GM18526 (cell line): ENCODE measurements around the gene ATP8A1.
A peak's percentile ranks its signal among the peaks of the same experiment; 100 is the strongest.

ENCODE experiments used
- POLR2A ChIP-seq: IDR thresholded peaks from 3 replicates; pipeline ENCODE4 v1.6.1; 2011; ENCODE audit not compliant: insufficient read length; ENCODE audit errors: extremely low read depth

Gene ATP8A1

DNA sequence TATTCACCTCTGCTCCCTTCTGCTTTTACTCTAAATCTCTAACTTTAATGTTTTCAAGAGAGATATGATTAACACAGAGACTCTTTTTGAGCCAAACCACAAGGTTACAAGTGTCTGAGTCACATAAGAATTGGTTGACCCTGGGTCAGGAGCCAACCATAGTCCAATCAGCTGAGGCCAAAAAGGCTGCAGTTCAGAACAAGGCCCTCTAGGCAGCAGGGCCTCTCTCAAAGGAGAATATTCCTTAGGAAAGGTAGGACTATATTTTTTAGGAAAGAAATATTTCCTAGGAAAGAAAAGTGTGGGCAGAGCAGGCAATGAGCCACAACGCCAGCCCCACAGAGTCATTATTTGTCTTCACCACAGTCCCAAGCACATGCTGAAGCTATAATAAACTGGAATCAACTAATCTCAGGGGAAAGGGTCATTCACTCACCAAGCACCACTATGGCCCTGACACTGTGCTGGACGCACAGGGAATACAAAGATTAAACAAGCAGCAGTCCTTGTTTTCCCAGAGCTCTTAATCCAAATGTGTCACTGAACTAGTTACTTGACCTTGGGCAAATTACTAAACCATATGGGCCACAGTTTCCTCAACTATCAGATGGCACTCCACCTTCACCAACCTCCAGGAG is 2.2 kb downstream of the ATP8A1 start:
- TF ChIP-seq POLR2A: no peak

GRCh38 chr4:42653626-42654560 is 3.0 kb downstream of the ATP8A1 start:
- no peak for TF ChIP-seq POLR2A

DNA sequence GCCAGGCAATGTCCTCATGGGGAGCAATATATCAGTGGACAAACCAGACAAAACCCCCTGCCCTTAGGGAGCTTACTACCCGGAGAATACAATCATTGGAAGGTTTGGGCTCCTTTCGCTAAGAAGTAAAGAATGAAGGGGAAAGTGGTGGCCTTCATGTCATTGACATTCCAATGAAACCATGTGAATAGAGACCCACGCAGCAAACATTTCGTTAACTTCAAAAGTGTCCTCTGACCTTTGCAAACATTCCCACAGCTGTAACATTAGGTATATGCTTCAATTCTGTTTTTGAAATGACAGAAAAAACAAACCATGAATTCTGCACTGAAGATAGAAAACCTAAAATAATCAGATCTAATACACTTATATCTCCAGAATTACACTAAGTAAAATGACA is 7.0 kb downstream of the ATP8A1 start:
- TF ChIP-seq POLR2A: no peak

- TF ChIP-seq POLR2A: no peak
Measured at GRCh38 chr4:42646999-42647541, 9.8 kb downstream of the ATP8A1 start.

DNA sequence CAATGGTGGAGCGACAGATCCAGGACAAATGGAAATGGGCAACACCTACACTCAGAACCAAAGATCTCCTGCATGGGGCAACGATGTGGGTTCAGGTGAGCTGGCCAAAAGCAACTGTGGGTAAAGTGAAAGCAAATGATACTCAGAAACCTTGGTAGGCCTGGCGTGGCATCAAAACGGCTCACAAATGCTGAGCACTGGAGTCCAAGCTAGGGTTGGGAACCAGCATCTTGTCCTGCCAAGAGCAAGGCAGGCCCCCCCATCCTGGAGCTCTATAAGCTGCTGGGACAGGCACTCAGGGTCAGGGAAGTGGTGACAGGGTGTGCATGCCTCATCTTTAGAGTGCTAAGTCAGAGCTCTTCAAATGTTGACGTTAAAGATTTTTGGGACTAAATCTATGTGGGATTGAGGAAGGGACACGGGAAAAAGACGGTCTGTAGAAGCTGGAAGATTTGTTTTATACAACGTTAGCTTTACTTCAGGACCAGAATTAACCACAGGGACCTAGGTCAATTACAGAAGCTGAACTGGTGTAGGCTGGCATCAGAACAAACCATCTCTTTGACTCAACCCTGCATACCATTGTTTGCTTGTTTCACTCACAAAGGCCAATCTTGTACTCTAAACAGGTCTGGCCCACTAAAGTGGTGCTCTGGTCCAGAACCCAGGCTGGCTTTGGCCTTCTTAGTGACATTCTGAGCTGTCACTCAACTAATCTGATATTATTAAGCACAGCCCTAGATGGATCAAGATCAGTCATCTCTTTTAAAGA is 10.7 kb downstream of the ATP8A1 start:
- TF ChIP-seq POLR2A: no peak

DNA sequence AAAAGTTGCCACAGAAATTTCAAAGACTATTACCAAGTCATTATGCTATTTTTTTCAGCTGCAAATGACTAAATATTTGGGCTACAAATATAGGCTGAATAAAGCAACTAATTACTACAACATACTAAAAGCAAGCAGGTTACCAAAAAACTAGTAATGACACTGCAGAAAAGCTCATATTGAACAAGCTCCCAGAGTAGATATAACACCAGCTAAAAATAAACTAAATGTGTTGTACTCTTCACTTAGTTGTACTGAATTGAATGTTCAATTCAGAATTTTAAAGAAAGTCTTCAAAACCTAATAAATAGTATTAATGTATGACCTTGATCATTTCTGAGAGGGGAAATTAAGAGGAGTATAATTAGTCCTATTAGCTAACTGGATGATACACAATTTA is 12.0 kb downstream of the ATP8A1 start:
- no peak for TF ChIP-seq POLR2A

GRCh38 chr4:42643685-42644084 is 13.2 kb downstream of the ATP8A1 start:
- no peak for TF ChIP-seq POLR2A

GRCh38 chr4:42642845-42643615 is 13.9 kb downstream of the ATP8A1 start:
- TF ChIP-seq POLR2A: no peak

- no peak for TF ChIP-seq POLR2A
Measured at GRCh38 chr4:42642101-42642797, 14.7 kb downstream of the ATP8A1 start.

GRCh38 chr4:42641656-42642055 is 15.2 kb downstream of the ATP8A1 start:
- TF ChIP-seq POLR2A: no peak

- no peak for TF ChIP-seq POLR2A
Measured at GRCh38 chr4:42641161-42641560, 15.7 kb downstream of the ATP8A1 start.

GRCh38 chr4:42640613-42641012 is 16.3 kb downstream of the ATP8A1 start:
- TF ChIP-seq POLR2A: peak; percentile 8

DNA sequence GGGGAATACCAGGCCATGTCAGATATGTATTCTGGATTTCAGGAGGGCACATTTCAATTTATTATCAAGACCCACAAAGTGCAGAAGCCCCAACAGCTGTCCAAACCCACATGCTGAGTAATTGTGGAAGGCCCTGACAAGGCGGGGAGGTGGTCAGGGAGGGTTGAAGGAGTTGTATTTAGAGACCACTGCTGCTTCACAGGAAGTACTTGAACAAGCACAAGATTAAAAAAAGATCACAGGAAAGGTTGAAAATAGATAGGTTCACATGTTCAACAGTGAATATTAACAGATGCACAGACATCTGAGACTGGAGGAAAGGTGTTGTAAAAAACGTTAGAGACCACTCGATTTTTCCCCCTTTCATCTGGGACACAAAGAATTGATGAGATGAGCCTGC is 17.9 kb downstream of the ATP8A1 start:
- TF ChIP-seq POLR2A: no peak

DNA sequence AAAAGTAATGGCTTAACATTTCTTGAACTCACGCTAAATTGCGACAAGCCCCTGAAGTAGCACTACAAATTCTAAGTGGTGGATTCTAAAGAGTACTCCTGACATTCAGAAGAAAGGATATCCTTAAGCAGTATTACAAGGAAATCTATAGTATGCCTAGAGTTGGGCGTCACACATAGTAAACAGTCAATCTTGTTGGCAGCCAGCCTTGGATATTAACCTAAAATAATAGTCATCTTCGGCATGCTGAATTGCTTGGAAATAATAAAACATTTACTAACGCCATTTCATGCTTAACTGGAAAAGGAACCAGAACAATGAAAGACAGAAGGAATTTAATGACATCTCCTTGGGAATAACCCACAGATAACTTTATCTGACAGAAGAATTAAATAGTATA is 18.6 kb downstream of the ATP8A1 start:
- TF ChIP-seq POLR2A: no peak
